ENCODE results near the gene TNFAIP2. TPM values are rescaled to one million over a fixed set of nuclear protein-coding genes. Genes with fewer than 3 reads are reported as not detected.

Gene TNFAIP2, protein sequence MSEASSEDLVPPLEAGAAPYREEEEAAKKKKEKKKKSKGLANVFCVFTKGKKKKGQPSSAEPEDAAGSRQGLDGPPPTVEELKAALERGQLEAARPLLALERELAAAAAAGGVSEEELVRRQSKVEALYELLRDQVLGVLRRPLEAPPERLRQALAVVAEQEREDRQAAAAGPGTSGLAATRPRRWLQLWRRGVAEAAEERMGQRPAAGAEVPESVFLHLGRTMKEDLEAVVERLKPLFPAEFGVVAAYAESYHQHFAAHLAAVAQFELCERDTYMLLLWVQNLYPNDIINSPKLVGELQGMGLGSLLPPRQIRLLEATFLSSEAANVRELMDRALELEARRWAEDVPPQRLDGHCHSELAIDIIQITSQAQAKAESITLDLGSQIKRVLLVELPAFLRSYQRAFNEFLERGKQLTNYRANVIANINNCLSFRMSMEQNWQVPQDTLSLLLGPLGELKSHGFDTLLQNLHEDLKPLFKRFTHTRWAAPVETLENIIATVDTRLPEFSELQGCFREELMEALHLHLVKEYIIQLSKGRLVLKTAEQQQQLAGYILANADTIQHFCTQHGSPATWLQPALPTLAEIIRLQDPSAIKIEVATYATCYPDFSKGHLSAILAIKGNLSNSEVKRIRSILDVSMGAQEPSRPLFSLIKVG
- 10 to 100 TPM; 44.9 to 51.8 TPM for total RNA-seq
- 92.8 TPM for polyA plus RNA-seq (ENCODE audit: insufficient read depth, low read depth, low replicate concordance)
- long read RNA-seq, donor 1, full-length matches to known transcripts: 1 of 1 reads
- long read RNA-seq, donor 1, partial matches to known transcripts: 0 of 1 reads
- long read RNA-seq, donor 1, other reads (novel, unspliced or antisense): 0 of 1 reads
- long read RNA-seq, donor 2: 0 reads

DNA sequence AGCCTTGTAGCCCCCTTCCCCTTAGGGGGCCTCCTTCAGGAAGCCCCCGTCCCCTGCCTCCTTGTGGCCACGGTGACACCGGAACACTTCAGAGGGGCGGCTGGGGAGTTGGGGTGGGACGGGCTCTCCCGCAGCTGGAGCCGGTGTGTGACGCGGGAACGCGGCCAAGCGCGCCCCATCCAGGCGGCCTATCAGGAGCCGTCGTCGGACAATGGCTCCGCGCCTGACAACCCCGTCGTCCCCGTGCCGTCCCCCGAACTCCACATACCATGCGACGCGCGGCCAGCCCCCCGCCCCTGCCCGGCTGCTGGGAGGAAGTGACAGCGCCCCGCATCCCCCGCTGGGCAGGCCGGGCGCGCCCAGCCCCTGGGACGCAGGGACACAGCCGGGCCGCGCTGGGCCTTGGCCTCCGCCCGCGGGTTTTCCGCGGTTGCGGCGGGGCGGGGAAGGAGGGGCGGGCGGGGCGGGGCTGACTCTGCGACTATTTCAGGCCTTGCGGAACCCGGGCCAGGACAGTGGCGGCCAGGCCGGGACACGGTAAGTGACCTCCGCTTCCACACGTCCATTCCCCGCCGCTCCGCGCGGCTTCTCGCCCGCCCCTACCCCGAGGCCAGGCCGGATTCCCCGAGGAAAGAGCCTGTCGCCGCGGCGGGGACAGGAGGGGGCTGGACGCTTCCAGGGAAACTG is at the start of gene TNFAIP2:
Gene TNFAIP2 (plus strand): TSS at position 515 of the 687 bp plus-strand sequence. CDS start 2,997 bp downstream, outside the sequence.
- TF ChIP-seq, protein P1, sequence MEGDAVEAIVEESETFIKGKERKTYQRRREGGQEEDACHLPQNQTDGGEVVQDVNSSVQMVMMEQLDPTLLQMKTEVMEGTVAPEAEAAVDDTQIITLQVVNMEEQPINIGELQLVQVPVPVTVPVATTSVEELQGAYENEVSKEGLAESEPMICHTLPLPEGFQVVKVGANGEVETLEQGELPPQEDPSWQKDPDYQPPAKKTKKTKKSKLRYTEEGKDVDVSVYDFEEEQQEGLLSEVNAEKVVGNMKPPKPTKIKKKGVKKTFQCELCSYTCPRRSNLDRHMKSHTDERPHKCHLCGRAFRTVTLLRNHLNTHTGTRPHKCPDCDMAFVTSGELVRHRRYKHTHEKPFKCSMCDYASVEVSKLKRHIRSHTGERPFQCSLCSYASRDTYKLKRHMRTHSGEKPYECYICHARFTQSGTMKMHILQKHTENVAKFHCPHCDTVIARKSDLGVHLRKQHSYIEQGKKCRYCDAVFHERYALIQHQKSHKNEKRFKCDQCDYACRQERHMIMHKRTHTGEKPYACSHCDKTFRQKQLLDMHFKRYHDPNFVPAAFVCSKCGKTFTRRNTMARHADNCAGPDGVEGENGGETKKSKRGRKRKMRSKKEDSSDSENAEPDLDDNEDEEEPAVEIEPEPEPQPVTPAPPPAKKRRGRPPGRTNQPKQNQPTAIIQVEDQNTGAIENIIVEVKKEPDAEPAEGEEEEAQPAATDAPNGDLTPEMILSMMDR (IDR thresholded peaks at IDR 0.05): no peak
- TF ChIP-seq POLR2A (IDR thresholded peaks at IDR 0.05): no peak
- Histone ChIP-seq H3K9me3 (no peaks in the 10 kb centered on the region), H3K27ac (peak within 1 kb of the TSS; percentile 37 to 83), H3K27me3 (no peaks in the 10 kb centered on the region), H3K4me3 (peak within 1 kb of the TSS; percentile 58 to 64), H3K4me1 (peaks cover 36% of the 10 kb centered on the region), H3K36me3 (ENCODE audit: low read depth, missing control alignments) (no peaks in the 10 kb centered on the region)
- intact Hi-C loops (cut with DNase I; ENCODE audit: low total_unique reads): loop anchor here (10.0 kb wide), 1 partner anchor 152 kb away; no protein-coding TSS in a partner anchor
- 2% methylated on average over 45 of the region's 74 CpGs; no CpG with 5 or more reads in 1 of the 2 donors for WGBS, 2 donors
- no peak for DNase-seq

DNA sequence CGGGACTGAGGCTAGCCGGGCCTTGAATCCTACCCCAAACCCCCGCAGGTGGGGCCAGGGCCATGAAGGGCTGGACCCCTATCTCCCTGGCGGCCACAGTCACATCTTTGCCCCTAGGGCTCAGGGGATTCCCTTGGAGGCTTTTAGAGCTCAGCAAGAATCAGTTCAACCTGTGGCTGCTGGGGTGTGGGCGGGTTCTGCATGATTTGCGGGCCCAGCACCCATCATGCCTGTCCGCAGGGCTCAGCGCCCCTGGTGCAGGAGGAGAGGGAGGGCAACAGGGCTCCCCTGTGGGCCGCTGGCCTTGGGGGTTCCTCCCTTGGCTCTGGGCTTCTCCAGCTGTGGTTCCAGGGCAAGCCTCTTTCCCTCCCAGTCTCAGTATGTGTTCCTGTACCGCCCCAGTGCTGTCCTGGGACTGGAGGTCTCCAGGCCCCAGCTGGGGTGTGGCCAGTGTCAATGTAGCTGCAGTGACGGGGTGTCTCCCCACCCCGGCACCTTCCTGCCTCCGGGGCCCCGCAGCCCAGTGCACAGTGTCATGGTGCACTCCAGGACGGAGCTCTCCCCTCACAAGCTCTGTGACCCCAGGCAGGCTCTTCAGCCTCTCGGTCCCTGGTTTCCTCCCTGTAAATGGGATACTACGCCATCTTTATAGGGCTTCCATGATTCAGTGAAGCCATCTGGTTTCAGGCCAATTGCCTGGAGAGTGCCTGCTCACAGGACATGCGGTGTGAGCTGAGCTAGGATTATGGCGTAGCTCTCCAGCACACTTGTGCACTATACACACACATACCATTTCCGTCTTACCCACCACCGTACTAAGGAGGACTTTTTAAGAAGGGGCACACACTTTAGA is 49.2 kb upstream of the TNFAIP2 start:
- Histone ChIP-seq H3K27me3 (no peaks in the 10 kb centered on the region), H3K27ac (no peak overlapping the region), H3K4me1 (peaks cover 23% of the 10 kb centered on the region), H3K4me3 (no peak overlapping the region), H3K36me3 (ENCODE audit: low read depth, missing control alignments) (no peaks in the 10 kb centered on the region), H3K9me3 (no peaks in the 10 kb centered on the region)
- TF ChIP-seq, protein P1 (IDR thresholded peaks at IDR 0.05): no peak
- no peak for TF ChIP-seq POLR2A (IDR thresholded peaks at IDR 0.05)
- no peak for DNase-seq
- WGBS, 2 donors: 67 to 69% methylated on average over 13 to 21 of the region's 21 CpGs
- intact Hi-C loops (cut with DNase I; ENCODE audit: low total_unique reads): no loop called here

DNA sequence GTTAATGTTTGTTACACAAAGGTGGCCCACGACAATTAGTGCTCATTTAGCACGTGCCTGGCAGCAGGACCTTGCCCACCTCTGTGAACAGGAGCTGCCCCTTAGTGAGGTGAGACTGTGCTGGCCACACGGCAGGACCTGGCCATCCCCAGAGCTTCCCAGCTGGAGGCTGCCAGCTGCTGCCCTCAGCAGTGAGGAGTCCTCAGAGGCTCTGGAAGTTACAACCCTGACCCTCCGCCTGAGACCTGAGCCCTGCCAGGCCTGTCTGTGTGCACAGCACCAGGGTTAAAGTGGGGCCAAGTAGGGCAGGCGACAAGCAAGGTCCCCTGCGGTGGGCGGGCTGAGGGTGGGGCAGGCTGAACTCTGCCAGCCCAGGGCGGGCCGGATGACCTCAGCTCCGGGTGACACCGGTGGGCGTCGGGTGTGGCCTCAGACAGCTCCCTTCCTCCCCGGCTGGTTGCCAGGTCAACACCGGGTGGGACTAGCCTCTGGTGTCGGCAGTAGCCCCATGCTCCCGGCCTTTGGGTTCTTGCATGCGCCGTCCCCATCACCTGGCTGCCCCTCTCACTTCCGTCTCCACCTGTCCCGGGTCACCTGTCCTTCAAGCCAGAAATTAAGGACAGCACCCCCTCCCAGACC is 48.4 kb upstream of the TNFAIP2 start:
- Histone ChIP-seq H3K27me3 (no peaks in the 10 kb centered on the region), H3K36me3 (ENCODE audit: low read depth, missing control alignments) (no peaks in the 10 kb centered on the region), H3K4me1 (peaks cover 23% of the 10 kb centered on the region), H3K27ac (peak overlapping the region in 1 of 2 donors; percentile 52), H3K9me3 (no peaks in the 10 kb centered on the region), H3K4me3 (peak overlapping the region; percentile 31 to 53)
- 8 to 19% methylated on average over 12 to 21 of the region's 21 CpGs for WGBS, 2 donors
- intact Hi-C loops (cut with DNase I; ENCODE audit: low total_unique reads): no loop called here
- no peak for TF ChIP-seq POLR2A (IDR thresholded peaks at IDR 0.05)
- TF ChIP-seq, protein P1 (IDR thresholded peaks at IDR 0.05): no peak
- no peak for DNase-seq

DNA sequence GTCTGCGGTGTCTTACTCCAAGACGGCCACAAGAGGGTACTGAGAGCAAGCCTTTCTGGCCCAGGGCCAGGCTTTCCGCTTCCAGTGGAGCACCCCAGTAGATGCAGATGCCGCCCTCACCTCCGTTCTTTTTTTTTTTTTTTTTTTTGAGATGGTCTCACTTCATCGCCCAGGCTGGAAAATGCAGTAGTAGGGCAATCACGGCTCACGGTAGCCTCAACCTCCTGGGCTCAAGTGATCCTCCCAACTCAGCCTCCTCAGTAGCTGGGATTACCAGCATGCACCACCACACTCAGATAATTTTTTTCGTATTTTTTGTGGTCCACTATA is 44.9 kb upstream of the TNFAIP2 start:
- TF ChIP-seq POLR2A (IDR thresholded peaks at IDR 0.05): no peak
- TF ChIP-seq, protein P1 (IDR thresholded peaks at IDR 0.05): peak; percentile 46 to 80 (median 70)
- intact Hi-C loops (cut with DNase I; ENCODE audit: low total_unique reads): no loop called here
- 25 to 30% methylated on average over 8 to 9 of the region's 9 CpGs for WGBS, 2 donors
- H3K4me1 ChIP-seq: peaks cover 15% of the 10 kb centered on the region
- no peaks in the 10 kb centered on the region for H3K9me3 ChIP-seq
- no peaks in the 10 kb centered on the region for H3K27me3 ChIP-seq
- no peak overlapping the region for H3K4me3 ChIP-seq
- no peaks in the 10 kb centered on the region for H3K36me3 ChIP-seq (ENCODE audit: low read depth, missing control alignments)
- H3K27ac ChIP-seq: no peak overlapping the region
- peak; percentile 90 for DNase-seq

Measured in testis (tissue), 5 donors.